ENCODE measurements around the gene RASSF9.

DNA sequence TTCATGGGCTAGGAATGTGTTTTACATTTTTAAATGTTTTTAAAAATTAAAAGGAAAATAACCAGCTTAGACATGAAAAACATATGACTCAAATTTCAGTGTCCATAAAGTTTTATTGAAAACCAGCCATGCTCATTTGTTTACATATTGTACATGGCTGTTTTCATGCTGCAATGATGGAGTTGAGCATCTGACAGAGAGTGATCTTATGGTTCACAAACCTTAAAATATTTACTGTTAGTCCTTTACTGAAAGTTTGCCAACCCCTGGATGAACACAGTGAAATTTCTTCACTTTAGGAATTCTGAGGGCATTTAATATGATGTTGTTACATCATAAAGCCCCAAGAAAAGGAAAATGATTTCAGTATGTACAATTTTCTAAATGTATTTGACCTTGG lies 16.1 kb downstream of the RASSF9 start:
- TF ChIP-seq, protein P1, sequence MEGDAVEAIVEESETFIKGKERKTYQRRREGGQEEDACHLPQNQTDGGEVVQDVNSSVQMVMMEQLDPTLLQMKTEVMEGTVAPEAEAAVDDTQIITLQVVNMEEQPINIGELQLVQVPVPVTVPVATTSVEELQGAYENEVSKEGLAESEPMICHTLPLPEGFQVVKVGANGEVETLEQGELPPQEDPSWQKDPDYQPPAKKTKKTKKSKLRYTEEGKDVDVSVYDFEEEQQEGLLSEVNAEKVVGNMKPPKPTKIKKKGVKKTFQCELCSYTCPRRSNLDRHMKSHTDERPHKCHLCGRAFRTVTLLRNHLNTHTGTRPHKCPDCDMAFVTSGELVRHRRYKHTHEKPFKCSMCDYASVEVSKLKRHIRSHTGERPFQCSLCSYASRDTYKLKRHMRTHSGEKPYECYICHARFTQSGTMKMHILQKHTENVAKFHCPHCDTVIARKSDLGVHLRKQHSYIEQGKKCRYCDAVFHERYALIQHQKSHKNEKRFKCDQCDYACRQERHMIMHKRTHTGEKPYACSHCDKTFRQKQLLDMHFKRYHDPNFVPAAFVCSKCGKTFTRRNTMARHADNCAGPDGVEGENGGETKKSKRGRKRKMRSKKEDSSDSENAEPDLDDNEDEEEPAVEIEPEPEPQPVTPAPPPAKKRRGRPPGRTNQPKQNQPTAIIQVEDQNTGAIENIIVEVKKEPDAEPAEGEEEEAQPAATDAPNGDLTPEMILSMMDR (IDR thresholded peaks at IDR 0.05): no peak
- no peak for TF ChIP-seq POLR2AphosphoS5 (IDR thresholded peaks at IDR 0.05)
- TF ChIP-seq POLR2A (IDR thresholded peaks at IDR 0.05): no peak

Measured in breast epithelium (tissue), 3 donors.